ENCODE measurements around the gene SPTBN1.

The SPTBN1 gene

DNA sequence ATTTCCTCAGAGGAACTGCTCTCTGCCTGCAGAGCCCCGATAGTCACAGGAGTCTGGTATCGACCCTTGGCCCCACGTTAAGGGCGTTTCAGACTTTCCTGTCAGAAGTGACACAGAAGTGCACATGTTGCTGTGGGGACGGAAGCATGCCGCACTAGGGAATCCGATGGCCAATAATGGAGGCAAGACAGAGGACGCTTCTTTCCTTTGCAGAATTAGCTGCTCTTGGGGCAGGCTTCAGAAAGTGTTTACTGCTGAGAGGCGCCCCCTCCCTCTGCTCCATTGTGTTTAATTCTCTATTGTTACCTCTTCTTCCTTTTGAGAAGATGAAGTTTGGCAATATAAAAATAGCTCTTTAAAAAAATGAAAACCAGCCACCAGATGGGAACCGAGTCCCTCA lies 148.7 kb downstream of the SPTBN1 start:
- no peak for TF ChIP-seq EZH2phosphoT487 (IDR thresholded peaks at IDR 0.05; ENCODE audit: low read depth)
- TF ChIP-seq CTCF (IDR thresholded peaks at IDR 0.05; ENCODE audit: low read depth, low read length) = no peak
- H3K36me3 ChIP-seq (replicated peaks; ENCODE audit: low read depth, low read length) = no peaks in the 10 kb centered on the region
- no peak overlapping the region for H3K4me3 ChIP-seq (ENCODE audit: low read length)
- H3K79me2 ChIP-seq (ENCODE audit: low read length) = no peaks in the 10 kb centered on the region; the same call in 1 of the 2 replicates
- no peaks in the 10 kb centered on the region for H3K4me1 ChIP-seq (ENCODE audit: low read length)
- H4K20me1 ChIP-seq (ENCODE audit: insufficient read depth, low read length) = no peaks in the 10 kb centered on the region
- H3K27ac ChIP-seq (ENCODE audit: low read length) = no peak overlapping the region
- no peaks in the 10 kb centered on the region for H3K27me3 ChIP-seq (ENCODE audit: low read depth, low read length)
- no peak overlapping the region for H2AFZ ChIP-seq (ENCODE audit: low read depth, low read length)
- no peak overlapping the region for H3K9ac ChIP-seq (ENCODE audit: low read length)
- no peak overlapping the region for H3K4me2 ChIP-seq (ENCODE audit: low read length)
- no peaks in the 10 kb centered on the region for H3K9me3 ChIP-seq (ENCODE audit: insufficient read depth, low read length)

DNA sequence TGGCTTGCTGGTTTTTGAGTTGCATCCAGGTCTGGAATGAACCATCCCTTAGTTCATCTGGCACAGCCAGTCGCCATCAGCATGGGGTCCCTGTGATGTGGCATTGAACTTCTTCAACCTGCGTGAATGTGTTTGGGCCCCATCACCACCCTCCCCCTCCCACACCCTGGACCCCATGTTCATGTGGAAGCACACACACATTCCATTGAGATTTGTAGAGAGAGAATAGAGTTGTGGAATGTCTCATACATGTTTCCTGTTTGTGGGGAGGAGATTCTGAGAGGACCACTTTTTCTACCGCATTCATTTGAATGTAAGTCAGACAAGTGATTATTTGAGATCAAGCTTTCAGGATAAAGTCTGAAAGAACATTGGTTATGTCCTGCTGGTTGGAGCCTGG lies 149.7 kb downstream of the SPTBN1 start:
- no peak overlapping the region for H3K4me3 ChIP-seq (ENCODE audit: low read length)
- H4K20me1 ChIP-seq (ENCODE audit: insufficient read depth, low read length) = no peaks in the 10 kb centered on the region
- no peak overlapping the region for H2AFZ ChIP-seq (ENCODE audit: low read depth, low read length)
- no peaks in the 10 kb centered on the region for H3K4me1 ChIP-seq (ENCODE audit: low read length)
- H3K4me2 ChIP-seq (ENCODE audit: low read length) = no peak overlapping the region
- H3K9me3 ChIP-seq (ENCODE audit: insufficient read depth, low read length) = no peaks in the 10 kb centered on the region
- no peaks in the 10 kb centered on the region for H3K36me3 ChIP-seq (replicated peaks; ENCODE audit: low read depth, low read length)
- no peak for TF ChIP-seq CTCF (IDR thresholded peaks at IDR 0.05; ENCODE audit: low read depth, low read length)
- no peak for TF ChIP-seq EZH2phosphoT487 (IDR thresholded peaks at IDR 0.05; ENCODE audit: low read depth)
- H3K9ac ChIP-seq (ENCODE audit: low read length) = no peak overlapping the region
- no peaks in the 10 kb centered on the region; the same call in 1 of the 2 replicates for H3K79me2 ChIP-seq (ENCODE audit: low read length)
- no peak overlapping the region for H3K27ac ChIP-seq (ENCODE audit: low read length)
- H3K27me3 ChIP-seq (ENCODE audit: low read depth, low read length) = no peaks in the 10 kb centered on the region

DNA sequence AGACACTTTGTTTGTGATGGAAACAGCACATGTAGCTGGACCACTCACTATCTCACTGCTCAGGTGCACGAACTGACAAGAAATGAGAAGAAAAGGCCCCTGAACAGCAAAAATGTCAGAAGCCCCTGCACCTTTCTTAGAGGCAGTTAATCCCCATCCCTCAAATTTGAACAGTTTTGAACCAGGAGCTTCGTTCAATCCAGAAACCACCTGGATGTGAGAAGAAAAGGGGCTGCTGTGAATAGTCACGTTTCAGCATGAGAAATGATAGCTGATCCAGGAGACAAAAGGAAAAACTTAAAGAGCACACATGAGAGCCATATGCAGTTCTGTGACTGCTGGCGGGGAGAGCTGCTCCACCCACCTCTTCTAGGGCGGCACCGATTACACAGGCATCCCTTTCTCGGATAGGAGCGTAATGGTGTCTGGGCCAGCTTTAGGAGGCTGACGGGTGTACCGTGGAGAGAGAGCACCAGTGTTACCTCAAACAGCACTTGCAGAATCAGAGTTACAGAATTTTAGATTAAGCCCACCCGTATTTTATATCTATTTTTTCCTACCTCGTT lies 150.3 kb downstream of the SPTBN1 start:
- Histone ChIP-seq H4K20me1 (ENCODE audit: insufficient read depth, low read length) (no peaks in the 10 kb centered on the region), H2AFZ (ENCODE audit: low read depth, low read length) (no peak overlapping the region), H3K9ac (ENCODE audit: low read length) (no peak overlapping the region), H3K9me3 (ENCODE audit: insufficient read depth, low read length) (no peaks in the 10 kb centered on the region), H3K4me3 (ENCODE audit: low read length) (no peak overlapping the region), H3K27ac (ENCODE audit: low read length) (no peak overlapping the region), H3K79me2 (ENCODE audit: low read length) (no peaks in the 10 kb centered on the region; the same call in 1 of the 2 replicates), H3K4me1 (ENCODE audit: low read length) (no peaks in the 10 kb centered on the region), H3K4me2 (ENCODE audit: low read length) (no peak overlapping the region), H3K27me3 (ENCODE audit: low read depth, low read length) (no peaks in the 10 kb centered on the region), H3K36me3 (replicated peaks; ENCODE audit: low read depth, low read length) (no peaks in the 10 kb centered on the region)
- no peak for TF ChIP-seq EZH2phosphoT487 (IDR thresholded peaks at IDR 0.05; ENCODE audit: low read depth)
- no peak for TF ChIP-seq CTCF (IDR thresholded peaks at IDR 0.05; ENCODE audit: low read depth, low read length)

DNA sequence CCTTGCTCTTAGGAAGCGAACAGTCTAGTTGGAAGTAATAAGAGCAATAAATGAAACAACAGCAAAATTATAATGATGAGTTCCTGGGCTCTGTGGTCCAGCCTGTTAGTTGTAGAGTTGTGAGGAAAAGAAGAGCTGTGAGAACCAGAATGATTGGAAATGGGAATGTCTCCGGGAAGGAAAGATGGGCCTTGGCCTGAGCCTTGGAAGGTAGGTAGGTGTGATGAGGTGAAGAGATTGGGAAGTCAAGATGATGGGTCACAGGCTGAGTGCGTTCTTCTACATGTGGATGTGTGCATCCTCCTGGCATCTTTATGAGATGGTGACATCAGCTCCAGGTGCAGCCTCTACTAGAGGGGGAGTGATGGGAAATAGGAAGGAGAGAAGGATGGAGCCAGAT lies 152.1 kb downstream of the SPTBN1 start:
- TF ChIP-seq EZH2phosphoT487 (IDR thresholded peaks at IDR 0.05; ENCODE audit: low read depth) (no peak), CTCF (IDR thresholded peaks at IDR 0.05; ENCODE audit: low read depth, low read length) (no peak)
- no peaks in the 10 kb centered on the region for H3K9me3 ChIP-seq (ENCODE audit: insufficient read depth, low read length)
- no peaks in the 10 kb centered on the region; the same call in 1 of the 2 replicates for H3K79me2 ChIP-seq (ENCODE audit: low read length)
- no peak overlapping the region for H3K27ac ChIP-seq (ENCODE audit: low read length)
- H3K9ac ChIP-seq (ENCODE audit: low read length) = no peak overlapping the region
- no peak overlapping the region for H3K4me2 ChIP-seq (ENCODE audit: low read length)
- H2AFZ ChIP-seq (ENCODE audit: low read depth, low read length) = no peak overlapping the region
- no peak overlapping the region for H3K4me3 ChIP-seq (ENCODE audit: low read length)
- H4K20me1 ChIP-seq (ENCODE audit: insufficient read depth, low read length) = no peaks in the 10 kb centered on the region
- no peaks in the 10 kb centered on the region for H3K27me3 ChIP-seq (ENCODE audit: low read depth, low read length)
- H3K4me1 ChIP-seq (ENCODE audit: low read length) = peaks cover 4% of the 10 kb centered on the region
- H3K36me3 ChIP-seq (replicated peaks; ENCODE audit: low read depth, low read length) = no peaks in the 10 kb centered on the region
